ENCODE measurements around the gene EIF2B2. TPM values are rescaled to one million over a fixed set of nuclear protein-coding genes. Genes with fewer than 3 reads are reported as not detected.

Gene EIF2B2
- total and polyA plus RNA-seq, 9 of the 15 experiments (the other 6 are each of a cell fraction or from before 2014, with no cell fraction given), result 10.6 to 94.1 (median 38.9) TPM

DNA sequence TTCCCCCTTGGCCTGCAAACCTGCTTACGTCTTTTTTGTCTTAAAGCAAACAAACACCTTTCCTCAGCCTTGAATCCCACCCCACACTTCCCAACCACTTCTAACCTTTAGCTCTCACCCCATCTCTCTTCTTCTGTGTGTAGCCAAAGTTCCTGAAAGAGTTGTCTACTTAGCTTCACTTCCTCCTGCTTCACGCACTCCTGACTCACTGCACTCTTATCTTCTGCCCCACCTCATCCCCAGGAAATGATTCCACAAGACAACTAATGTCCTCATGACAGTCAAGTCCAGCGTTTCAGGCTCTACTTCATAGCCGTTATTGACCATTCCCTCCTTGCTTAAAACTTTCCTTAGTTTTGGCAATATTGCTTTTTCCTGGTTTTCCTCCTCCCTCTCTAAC lies 22.4 kb downstream of the EIF2B2 start (continued):
- TF ChIP-seq, protein P1, sequence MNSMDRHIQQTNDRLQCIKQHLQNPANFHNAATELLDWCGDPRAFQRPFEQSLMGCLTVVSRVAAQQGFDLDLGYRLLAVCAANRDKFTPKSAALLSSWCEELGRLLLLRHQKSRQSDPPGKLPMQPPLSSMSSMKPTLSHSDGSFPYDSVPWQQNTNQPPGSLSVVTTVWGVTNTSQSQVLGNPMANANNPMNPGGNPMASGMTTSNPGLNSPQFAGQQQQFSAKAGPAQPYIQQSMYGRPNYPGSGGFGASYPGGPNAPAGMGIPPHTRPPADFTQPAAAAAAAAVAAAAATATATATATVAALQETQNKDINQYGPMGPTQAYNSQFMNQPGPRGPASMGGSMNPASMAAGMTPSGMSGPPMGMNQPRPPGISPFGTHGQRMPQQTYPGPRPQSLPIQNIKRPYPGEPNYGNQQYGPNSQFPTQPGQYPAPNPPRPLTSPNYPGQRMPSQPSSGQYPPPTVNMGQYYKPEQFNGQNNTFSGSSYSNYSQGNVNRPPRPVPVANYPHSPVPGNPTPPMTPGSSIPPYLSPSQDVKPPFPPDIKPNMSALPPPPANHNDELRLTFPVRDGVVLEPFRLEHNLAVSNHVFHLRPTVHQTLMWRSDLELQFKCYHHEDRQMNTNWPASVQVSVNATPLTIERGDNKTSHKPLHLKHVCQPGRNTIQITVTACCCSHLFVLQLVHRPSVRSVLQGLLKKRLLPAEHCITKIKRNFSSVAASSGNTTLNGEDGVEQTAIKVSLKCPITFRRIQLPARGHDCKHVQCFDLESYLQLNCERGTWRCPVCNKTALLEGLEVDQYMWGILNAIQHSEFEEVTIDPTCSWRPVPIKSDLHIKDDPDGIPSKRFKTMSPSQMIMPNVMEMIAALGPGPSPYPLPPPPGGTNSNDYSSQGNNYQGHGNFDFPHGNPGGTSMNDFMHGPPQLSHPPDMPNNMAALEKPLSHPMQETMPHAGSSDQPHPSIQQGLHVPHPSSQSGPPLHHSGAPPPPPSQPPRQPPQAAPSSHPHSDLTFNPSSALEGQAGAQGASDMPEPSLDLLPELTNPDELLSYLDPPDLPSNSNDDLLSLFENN (IDR thresholded peaks at IDR 0.05; ENCODE audit: low read depth in 2 of 2, low read length in 2 of 2), result no peak
- TF ChIP-seq ERF (CRISPR knock-in tag; IDR thresholded peaks at IDR 0.05), result no peak
- TF ChIP-seq E2F4 (CRISPR knock-in tag; IDR thresholded peaks at IDR 0.05; ENCODE audit: low read depth), result no peak
- no peak for TF ChIP-seq PML (IDR thresholded peaks at IDR 0.05; ENCODE audit: low read length)
- TF ChIP-seq, protein P2, sequence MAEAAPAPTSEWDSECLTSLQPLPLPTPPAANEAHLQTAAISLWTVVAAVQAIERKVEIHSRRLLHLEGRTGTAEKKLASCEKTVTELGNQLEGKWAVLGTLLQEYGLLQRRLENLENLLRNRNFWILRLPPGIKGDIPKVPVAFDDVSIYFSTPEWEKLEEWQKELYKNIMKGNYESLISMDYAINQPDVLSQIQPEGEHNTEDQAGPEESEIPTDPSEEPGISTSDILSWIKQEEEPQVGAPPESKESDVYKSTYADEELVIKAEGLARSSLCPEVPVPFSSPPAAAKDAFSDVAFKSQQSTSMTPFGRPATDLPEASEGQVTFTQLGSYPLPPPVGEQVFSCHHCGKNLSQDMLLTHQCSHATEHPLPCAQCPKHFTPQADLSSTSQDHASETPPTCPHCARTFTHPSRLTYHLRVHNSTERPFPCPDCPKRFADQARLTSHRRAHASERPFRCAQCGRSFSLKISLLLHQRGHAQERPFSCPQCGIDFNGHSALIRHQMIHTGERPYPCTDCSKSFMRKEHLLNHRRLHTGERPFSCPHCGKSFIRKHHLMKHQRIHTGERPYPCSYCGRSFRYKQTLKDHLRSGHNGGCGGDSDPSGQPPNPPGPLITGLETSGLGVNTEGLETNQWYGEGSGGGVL (CRISPR knock-in tag; IDR thresholded peaks at IDR 0.05), result no peak
- TF ChIP-seq, protein P3, sequence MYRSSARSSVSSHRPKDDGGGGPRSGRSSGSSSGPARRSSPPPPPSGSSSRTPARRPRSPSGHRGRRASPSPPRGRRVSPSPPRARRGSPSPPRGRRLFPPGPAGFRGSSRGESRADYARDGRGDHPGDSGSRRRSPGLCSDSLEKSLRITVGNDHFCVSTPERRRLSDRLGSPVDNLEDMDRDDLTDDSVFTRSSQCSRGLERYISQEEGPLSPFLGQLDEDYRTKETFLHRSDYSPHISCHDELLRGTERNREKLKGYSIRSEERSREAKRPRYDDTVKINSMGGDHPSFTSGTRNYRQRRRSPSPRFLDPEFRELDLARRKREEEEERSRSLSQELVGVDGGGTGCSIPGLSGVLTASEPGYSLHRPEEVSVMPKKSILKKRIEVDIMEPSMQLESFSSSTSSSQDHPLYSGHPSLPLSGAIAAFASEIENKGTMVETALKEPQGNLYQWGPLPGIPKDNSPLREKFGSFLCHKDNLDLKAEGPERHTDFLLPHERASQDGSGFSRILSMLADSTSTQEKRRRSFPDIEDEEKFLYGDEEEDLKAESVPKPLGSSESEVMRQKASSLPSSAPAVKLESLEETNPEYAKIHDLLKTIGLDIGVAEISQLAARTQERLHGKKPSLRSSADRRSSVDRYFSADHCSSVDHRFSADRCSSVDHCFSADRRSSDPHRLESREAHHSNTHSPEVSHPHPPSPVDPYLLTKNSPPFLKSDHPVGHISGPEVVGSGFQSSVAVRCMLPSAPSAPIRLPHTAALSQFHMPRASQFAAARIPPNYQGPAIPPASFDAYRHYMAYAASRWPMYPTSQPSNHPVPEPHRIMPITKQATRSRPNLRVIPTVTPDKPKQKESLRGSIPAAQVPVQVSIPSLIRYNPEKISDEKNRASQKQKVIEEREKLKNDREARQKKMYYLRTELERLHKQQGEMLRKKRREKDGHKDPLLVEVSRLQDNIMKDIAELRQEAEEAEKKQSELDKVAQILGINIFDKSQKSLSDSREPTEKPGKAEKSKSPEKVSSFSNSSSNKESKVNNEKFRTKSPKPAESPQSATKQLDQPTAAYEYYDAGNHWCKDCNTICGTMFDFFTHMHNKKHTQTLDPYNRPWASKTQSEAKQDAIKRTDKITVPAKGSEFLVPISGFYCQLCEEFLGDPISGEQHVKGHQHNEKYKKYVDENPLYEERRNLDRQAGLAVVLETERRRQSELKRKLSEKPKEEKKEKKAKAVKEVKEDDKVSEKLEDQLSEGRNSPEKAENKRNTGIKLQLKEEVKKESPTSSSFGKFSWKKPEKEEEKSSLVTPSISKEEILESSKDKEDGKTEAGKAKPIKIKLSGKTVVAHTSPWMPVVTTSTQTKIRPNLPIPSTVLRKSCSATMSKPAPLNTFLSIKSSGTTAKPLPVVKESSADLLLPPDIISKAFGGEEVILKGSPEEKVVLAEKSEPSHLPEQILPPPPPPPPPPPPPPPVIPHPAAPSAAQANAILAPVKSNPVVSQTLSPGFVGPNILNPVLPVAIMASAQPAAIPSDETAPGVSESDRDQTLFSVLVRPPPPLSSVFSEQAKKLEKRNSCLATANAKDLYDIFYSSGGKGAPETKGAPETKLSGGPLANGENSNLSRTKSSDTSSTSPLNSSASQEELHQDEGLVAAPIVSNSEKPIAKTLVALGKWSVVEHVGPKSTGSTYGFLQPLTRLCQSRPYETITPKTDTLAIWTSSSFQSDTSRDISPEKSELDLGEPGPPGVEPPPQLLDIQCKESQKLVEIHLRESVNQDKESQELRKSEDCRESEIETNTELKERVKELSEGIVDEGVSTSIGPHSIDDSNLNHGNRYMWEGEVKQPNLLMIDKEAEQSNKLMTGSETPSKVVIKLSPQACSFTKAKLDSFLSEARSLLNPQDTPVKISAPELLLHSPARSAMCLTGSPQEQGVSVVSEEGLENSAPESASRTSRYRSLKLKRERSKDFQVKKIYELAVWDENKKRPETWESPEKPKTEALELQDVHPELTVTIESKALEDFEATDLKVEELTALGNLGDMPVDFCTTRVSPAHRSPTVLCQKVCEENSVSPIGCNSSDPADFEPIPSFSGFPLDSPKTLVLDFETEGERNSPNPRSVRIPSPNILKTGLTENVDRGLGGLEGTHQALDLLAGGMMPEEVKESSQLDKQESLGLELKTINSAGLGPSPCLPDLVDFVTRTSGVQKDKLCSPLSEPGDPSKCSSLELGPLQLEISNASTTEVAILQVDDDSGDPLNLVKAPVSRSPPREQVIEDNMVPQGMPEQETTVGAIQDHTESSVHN (IDR thresholded peaks at IDR 0.05; ENCODE audit: borderline replicate concordance in 1 of 2, low read depth in 1 of 2), result no peak
- TF ChIP-seq ZC3H8 (IDR thresholded peaks at IDR 0.05), result no peak
- TF ChIP-seq CHAMP1 (IDR thresholded peaks at IDR 0.05), result no peak
- no peak for TF ChIP-seq KDM4B (IDR thresholded peaks at IDR 0.05; ENCODE audit: borderline replicate concordance in 2 of 2, low read depth in 1 of 2)
- peak; percentile 65 for TF ChIP-seq HLTF (IDR thresholded peaks at IDR 0.05)
